Neutrophil (primary cell): ENCODE measurements around the gene TBC1D13.
A peak's percentile ranks its signal among the peaks of the same experiment; 100 is the strongest.

Experiments
- H3K27ac ChIP-seq: fragments of 200-600 bp; sonication (generic); 2 replicates; pipeline ENCODE4 v1.5.1; 2016; ENCODE audit warnings: mild to moderate bottlenecking, moderate library complexity
- H3K27me3 ChIP-seq: fragments of 200-600 bp; sonication (generic); 2 replicates; pipeline ENCODE4 v1.6.0; 2016; ENCODE audit warnings: mild to moderate bottlenecking
- H3K36me3 ChIP-seq: fragments of 200-600 bp; sonication (generic); 2 replicates; pipeline ENCODE4 v1.5.1; 2017
- H3K4me1 ChIP-seq, 2 experiments: fragments of 200-600 bp in 1 of 2; sonication (generic) in 1 of 2; 1 replicate in 1 of 2; 2 replicates in 1 of 2; pipeline versions ENCODE4 v1.5.1 to v1.6.1; 2013 to 2016; ENCODE audit warnings: low read depth in 1 of 2, low read length in 1 of 2, mild to moderate bottlenecking in 1 of 2, moderate library complexity in 1 of 2; ENCODE audit not compliant: control insufficient read depth in 1 of 2, insufficient read depth in 1 of 2
- H3K4me3 ChIP-seq, 2 experiments: fragments of 200-600 bp in 1 of 2; sonication (generic) in 1 of 2; 1 replicate in 1 of 2; 2 replicates in 1 of 2; pipeline ENCODE4 v1.5.1; 2013 to 2016; ENCODE audit warnings: low read depth in 1 of 2, low read length in 1 of 2, mild to moderate bottlenecking in 1 of 2, moderate library complexity in 1 of 2
- H3K9me3 ChIP-seq: fragments of 200-600 bp; sonication (generic); 2 replicates; pipeline ENCODE4 v1.5.1; 2016
- TF ChIP-seq, protein P1 (sequence below): fragments of 200-600 bp; sonication (generic); IDR thresholded peaks from 2 replicates; pipeline ENCODE4 v1.5.1; 2016; ENCODE audit warnings: antibody characterized with exemption

The TBC1D13 gene

DNA sequence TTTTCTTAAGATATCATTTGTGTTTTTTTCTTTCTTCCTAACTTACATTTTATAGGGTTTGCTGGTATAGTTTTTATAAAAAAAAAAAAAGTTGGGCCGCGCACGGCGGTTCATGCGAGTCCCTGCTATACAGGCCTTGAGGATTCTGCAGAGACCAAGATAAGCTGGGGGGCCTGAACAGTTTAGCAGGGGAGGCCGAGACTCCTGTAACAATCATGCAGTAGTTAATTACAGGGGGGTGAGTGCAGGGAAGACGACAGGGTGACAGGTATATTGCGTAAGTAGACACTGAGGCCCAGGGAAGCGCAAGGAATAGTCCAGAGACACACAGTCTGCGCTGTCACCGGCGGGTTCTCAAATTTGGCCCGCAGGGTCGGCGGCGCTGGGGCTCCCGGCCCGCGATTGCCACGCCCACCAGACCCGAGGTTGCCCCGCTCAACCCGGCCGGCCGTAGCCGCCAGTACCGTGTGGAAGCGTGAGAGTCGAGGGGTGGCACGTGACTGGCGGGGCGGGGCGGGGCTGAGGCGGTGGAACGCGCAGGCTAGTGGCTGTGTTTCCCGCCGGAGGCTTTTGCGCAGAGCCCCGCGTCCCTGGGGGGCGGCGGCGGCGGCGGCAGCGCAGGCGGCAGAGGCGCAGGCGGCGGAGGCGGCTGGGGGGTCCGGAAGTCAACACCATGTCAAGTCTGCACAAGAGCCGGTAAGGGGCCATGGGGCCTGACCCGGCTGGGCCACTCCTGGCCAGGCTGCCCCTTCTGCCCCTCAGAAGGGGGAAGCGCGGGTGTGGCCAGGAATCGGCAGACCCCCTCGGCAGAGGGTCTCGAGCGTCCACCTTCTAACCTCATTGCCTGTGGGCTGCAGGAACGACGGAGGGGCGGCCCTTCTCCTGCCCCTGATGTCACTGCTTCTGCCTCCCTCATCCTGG, at the start of gene TBC1D13:
TSS of gene TBC1D13 (plus strand) at position 573 of the 921 bp plus-strand sequence. CDS start at position 674, 101 bp downstream.
- Histone ChIP-seq H3K4me1 (peaks cover 22 to 25% of the 10 kb centered on the region in 2 experiments), H3K4me3 (peak within 1 kb of the TSS; percentile 84 to 86), H3K9me3 (no peaks in the 10 kb centered on the region), H3K27ac (peak within 1 kb of the TSS; percentile 86), H3K27me3 (no peaks in the 10 kb centered on the region), H3K36me3 (peaks cover 15% of the 10 kb centered on the region)
- TF ChIP-seq, protein P1, sequence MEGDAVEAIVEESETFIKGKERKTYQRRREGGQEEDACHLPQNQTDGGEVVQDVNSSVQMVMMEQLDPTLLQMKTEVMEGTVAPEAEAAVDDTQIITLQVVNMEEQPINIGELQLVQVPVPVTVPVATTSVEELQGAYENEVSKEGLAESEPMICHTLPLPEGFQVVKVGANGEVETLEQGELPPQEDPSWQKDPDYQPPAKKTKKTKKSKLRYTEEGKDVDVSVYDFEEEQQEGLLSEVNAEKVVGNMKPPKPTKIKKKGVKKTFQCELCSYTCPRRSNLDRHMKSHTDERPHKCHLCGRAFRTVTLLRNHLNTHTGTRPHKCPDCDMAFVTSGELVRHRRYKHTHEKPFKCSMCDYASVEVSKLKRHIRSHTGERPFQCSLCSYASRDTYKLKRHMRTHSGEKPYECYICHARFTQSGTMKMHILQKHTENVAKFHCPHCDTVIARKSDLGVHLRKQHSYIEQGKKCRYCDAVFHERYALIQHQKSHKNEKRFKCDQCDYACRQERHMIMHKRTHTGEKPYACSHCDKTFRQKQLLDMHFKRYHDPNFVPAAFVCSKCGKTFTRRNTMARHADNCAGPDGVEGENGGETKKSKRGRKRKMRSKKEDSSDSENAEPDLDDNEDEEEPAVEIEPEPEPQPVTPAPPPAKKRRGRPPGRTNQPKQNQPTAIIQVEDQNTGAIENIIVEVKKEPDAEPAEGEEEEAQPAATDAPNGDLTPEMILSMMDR: no peak

GRCh38 chr9:128742401-128742800, 44.7 kb upstream of the TBC1D13 start:
- Histone ChIP-seq H3K27ac (no peak overlapping the region), H3K36me3 (peaks cover 64% of the 10 kb centered on the region), H3K27me3 (no peaks in the 10 kb centered on the region), H3K9me3 (no peaks in the 10 kb centered on the region), H3K4me3 (no peak overlapping the region), H3K4me1 (no peaks in the 10 kb centered on the region)
- TF ChIP-seq, protein P1: no peak

DNA sequence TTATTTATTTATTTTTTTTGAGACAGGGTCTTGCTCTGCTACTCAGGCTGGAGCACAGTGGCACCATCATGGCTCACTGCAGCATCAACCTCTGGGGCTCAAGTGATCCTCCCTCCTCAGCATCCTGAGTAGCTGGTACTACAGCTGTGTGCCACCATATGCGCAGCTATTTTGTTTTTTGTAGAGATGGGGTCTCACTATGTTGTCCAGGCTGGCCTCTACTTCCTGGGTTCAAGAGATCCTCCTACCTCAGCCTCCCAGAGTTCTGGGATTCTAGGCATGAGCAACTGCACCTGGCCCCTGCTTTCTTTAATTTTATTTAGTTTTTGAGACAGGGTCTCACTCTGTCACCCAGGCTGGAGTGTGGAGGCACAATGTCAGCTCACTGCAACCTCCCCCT, 43.6 kb upstream of the TBC1D13 start:
- Histone ChIP-seq H3K27me3 (no peaks in the 10 kb centered on the region), H3K4me3 (no peak overlapping the region), H3K36me3 (peaks cover 68% of the 10 kb centered on the region), H3K27ac (no peak overlapping the region), H3K4me1 (no peaks in the 10 kb centered on the region), H3K9me3 (no peaks in the 10 kb centered on the region)
- TF ChIP-seq, protein P1: no peak

GRCh38 chr9:128747241-128747640, 39.8 kb upstream of the TBC1D13 start:
- no peak overlapping the region for H3K27ac ChIP-seq
- TF ChIP-seq, protein P1: no peak
- peaks cover 65% of the 10 kb centered on the region for H3K36me3 ChIP-seq
- H3K27me3 ChIP-seq: no peaks in the 10 kb centered on the region
- H3K4me3 ChIP-seq: no peak overlapping the region
- H3K4me1 ChIP-seq: no peaks in the 10 kb centered on the region
- H3K9me3 ChIP-seq: no peaks in the 10 kb centered on the region

DNA sequence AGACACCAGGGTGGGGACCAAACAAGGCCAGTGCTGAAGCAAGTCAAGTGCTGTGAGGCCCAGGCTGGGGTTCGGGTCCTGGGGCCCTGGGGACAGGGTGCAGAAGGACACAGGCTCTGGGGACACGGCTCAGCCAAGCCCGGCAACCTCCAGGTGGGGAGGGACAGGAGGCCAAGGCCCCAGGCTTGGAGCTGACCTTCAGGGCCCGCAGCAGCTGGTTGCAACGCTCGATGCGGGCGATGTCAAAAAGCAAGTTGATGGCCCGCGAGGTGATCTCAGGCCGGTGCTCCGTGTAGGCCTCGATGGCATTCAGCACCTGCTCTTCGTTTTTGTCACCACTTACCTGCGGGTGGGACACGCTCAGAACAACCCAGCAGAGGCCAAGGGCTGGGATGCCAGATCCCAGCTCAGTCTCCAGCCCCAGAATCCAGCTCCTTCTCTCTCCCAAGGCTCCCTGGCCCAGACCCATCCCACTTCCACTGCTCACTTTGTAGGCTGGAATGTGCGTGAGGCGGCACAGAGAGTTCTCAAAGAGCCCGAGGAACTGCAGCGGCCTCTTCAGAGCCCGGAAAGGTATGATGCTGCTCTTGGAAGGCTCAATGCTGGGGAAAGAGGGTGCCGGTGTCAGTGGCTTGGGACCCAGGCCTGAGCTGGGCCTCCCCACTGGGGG, 36.0 kb upstream of the TBC1D13 start:
- no peaks in the 10 kb centered on the region for H3K27me3 ChIP-seq
- no peaks in the 10 kb centered on the region for H3K9me3 ChIP-seq
- no peak overlapping the region for H3K4me3 ChIP-seq
- peaks cover 93% of the 10 kb centered on the region for H3K36me3 ChIP-seq
- TF ChIP-seq, protein P1: no peak
- H3K4me1 ChIP-seq: no peaks in the 10 kb centered on the region
- no peak overlapping the region for H3K27ac ChIP-seq
